Astrocyte (in vitro differentiated cells and primary cell): ENCODE measurements around the gene NSUN7. TPM values are rescaled to one million over a fixed set of nuclear protein-coding genes. Genes with fewer than 3 reads are reported as not detected.

Experiments used
- DNase-seq: peaks from one replicate; pipeline ENCODE4 v3.0.0-alpha.2; 2010; ENCODE audit warnings: low read depth
- FAIRE-seq: peaks from 2 replicates; lab custom pipeline; 2011; peaks lifted over from hg19 to GRCh38; lab: Jason Lieb, UNC
- H2AFZ ChIP-seq: 2 replicates; pipeline ENCODE4 v1.6.0; 2012; ENCODE audit warnings: low read depth, low read length, inconsistent platforms
- H3K27ac ChIP-seq: 2 replicates; pipeline ENCODE4 v1.5.1; 2011; ENCODE audit warnings: low read depth, low read length, inconsistent platforms
- H3K27me3 ChIP-seq: 2 replicates; pipeline ENCODE4 v1.6.0; 2011; ENCODE audit warnings: low read length, inconsistent platforms; ENCODE audit not compliant: insufficient read depth
- H3K36me3 ChIP-seq: 2 replicates; pipeline ENCODE4 v1.5.1; 2011; ENCODE audit warnings: low read length, inconsistent platforms; ENCODE audit not compliant: insufficient read depth
- H3K4me1 ChIP-seq: 2 replicates; pipeline ENCODE4 v1.5.1; 2011; ENCODE audit warnings: low read length, inconsistent platforms; ENCODE audit not compliant: insufficient read depth
- H3K4me2 ChIP-seq: 2 replicates; pipeline ENCODE4 v1.6.0; 2012; ENCODE audit warnings: low read length, inconsistent platforms
- H3K4me3 ChIP-seq: 2 replicates; pipeline ENCODE4 v1.5.1; 2011; ENCODE audit warnings: low read depth, mild to moderate bottlenecking, low read length, inconsistent platforms; ENCODE audit not compliant: insufficient read depth
- H3K79me2 ChIP-seq: 2 replicates; pipeline ENCODE4 v1.6.0; 2012; ENCODE audit warnings: mild to moderate bottlenecking, low read length, inconsistent platforms; ENCODE audit not compliant: insufficient read depth
- H3K9ac ChIP-seq: 2 replicates; pipeline ENCODE4 v1.6.0; 2012; ENCODE audit warnings: mild to moderate bottlenecking, low read length, inconsistent platforms
- H3K9me3 ChIP-seq: 2 replicates; pipeline ENCODE4 v1.5.1; 2012; ENCODE audit warnings: low read depth, mild to moderate bottlenecking, low read length, inconsistent platforms; ENCODE audit not compliant: insufficient read depth
- H4K20me1 ChIP-seq: 2 replicates; pipeline ENCODE4 v1.6.0; 2012; ENCODE audit warnings: low read length, inconsistent platforms; ENCODE audit not compliant: insufficient read depth
- H3K27ac Mint-ChIP-seq: one replicate; pipeline ENCODE4 v1.8.0; 2021; ENCODE audit warnings: mild to moderate bottlenecking, mixed read lengths; ENCODE audit not compliant: unreplicated experiment
- H3K27me3 Mint-ChIP-seq: one replicate; pipeline ENCODE4 v1.8.0; 2021; ENCODE audit warnings: low read depth, mixed read lengths; ENCODE audit not compliant: unreplicated experiment
- H3K36me3 Mint-ChIP-seq: one replicate; pipeline ENCODE4 v1.8.0; 2021; ENCODE audit warnings: low read depth, mixed read lengths; ENCODE audit not compliant: unreplicated experiment
- H3K4me1 Mint-ChIP-seq: one replicate; pipeline ENCODE4 v1.8.0; 2021; ENCODE audit warnings: low read depth, mixed read lengths; ENCODE audit not compliant: unreplicated experiment
- H3K4me3 Mint-ChIP-seq: one replicate; pipeline ENCODE4 v1.8.0; 2021; ENCODE audit warnings: mild to moderate bottlenecking, moderate library complexity, mixed read lengths; ENCODE audit not compliant: unreplicated experiment
- H3K9me3 Mint-ChIP-seq: one replicate; pipeline ENCODE4 v1.8.0; 2021; ENCODE audit warnings: mild to moderate bottlenecking, mixed read lengths; ENCODE audit not compliant: unreplicated experiment
- CTCF ChIP-seq: IDR thresholded peaks from 2 replicates; pipeline ENCODE4 v1.5.1; 2011; ENCODE audit warnings: low read depth, mild to moderate bottlenecking, inconsistent platforms, low read length, moderate library complexity; ENCODE audit not compliant: insufficient read depth
- EZH2 ChIP-seq: IDR thresholded peaks from 2 replicates; pipeline ENCODE4 v1.6.1; 2012; ENCODE audit warnings: mild to moderate bottlenecking, low read length, inconsistent platforms; ENCODE audit not compliant: insufficient read depth
- total RNA-seq: library from RNA; stranded (reverse); gene quantifications from 2 replicates; pipeline ENCODE4 v1.2.1, GENCODE V29; 2021

The NSUN7 gene
- total RNA-seq, 1 donor from 2014 or later: 2.5 TPM

DNA sequence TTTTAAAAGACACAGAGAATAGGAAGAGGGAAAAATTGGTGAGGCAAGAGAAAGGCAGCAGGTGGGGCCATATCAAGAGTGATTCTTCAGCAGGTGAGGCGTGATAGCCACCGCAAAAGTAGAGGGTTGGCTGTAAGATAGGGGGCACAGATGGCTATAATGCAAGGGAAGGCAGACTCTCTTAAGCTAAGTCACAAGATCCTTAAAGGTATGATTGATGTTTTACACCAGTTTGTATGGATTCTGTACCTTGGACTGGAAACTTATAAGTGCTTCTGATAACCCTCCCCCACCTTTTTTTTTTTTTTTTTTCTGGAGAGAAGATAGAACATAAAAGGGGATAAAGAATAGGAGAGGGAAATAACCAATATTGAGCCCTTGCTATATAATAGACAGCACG, 40.0 kb downstream of the NSUN7 start:
- Mint-ChIP-seq H3K4me3 (no peak overlapping the region), H3K4me1 (peaks cover 2% of the 10 kb centered on the region), H3K36me3 (no peaks in the 10 kb centered on the region), H3K27me3 (no peaks in the 10 kb centered on the region), H3K27ac (no peak overlapping the region), H3K9me3 (no peaks in the 10 kb centered on the region)
- Histone ChIP-seq H3K4me2 (no peak overlapping the region), H4K20me1 (no peaks in the 10 kb centered on the region), H3K79me2 (no peaks in the 10 kb centered on the region), H3K4me3 (no peak overlapping the region), H3K9ac (no peak overlapping the region), H3K27ac (no peak overlapping the region), H3K9me3 (no peaks in the 10 kb centered on the region), H3K4me1 (no peaks in the 10 kb centered on the region), H3K36me3 (no peaks in the 10 kb centered on the region), H3K27me3 (no peaks in the 10 kb centered on the region), H2AFZ (no peak overlapping the region)
- no peak for TF ChIP-seq EZH2
- TF ChIP-seq CTCF: no peak
- DNase-seq (no peak), FAIRE-seq (no peak)

DNA sequence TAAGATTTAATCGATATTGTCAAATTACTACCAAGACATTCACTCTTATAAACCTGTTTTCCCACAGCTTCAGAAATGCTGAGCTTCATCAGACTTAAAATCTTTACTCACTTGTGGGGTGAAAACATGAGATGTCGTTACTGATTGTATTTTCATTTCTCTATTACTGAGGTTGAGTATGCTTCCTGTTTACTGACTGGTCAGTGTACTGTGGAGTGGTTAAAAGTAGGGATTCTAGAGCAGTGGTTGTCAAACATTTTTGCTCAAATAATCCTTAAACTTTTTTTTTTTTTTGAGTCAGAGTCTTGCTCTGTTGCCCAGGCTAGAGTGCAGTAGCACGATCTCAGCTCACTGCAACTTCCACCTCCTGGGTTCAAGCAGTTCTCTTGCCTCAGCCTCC, 50.3 kb downstream of the NSUN7 start:
- no peak overlapping the region for H3K4me2 ChIP-seq
- H3K4me1 ChIP-seq: no peaks in the 10 kb centered on the region
- no peak overlapping the region for H3K4me3 ChIP-seq
- DNase-seq (no peak), FAIRE-seq (no peak)
- H3K9me3 Mint-ChIP-seq: no peaks in the 10 kb centered on the region
- no peaks in the 10 kb centered on the region for H3K27me3 Mint-ChIP-seq
- H3K27ac ChIP-seq: no peak overlapping the region
- H3K4me1 Mint-ChIP-seq: no peaks in the 10 kb centered on the region
- no peaks in the 10 kb centered on the region for H3K9me3 ChIP-seq
- no peak for TF ChIP-seq EZH2
- TF ChIP-seq CTCF: no peak
- no peak overlapping the region for H3K9ac ChIP-seq
- H3K36me3 Mint-ChIP-seq: no peaks in the 10 kb centered on the region
- H3K4me3 Mint-ChIP-seq: no peak overlapping the region
- H4K20me1 ChIP-seq: no peaks in the 10 kb centered on the region
- no peaks in the 10 kb centered on the region for H3K27me3 ChIP-seq
- H3K27ac Mint-ChIP-seq: no peak overlapping the region
- H3K36me3 ChIP-seq: no peaks in the 10 kb centered on the region
- no peaks in the 10 kb centered on the region for H3K79me2 ChIP-seq
- H2AFZ ChIP-seq: no peak overlapping the region

GRCh38 chr4:40804598-40804997, 54.8 kb downstream of the NSUN7 start:
- no peaks in the 10 kb centered on the region for H3K27me3 ChIP-seq
- no peaks in the 10 kb centered on the region for H3K36me3 ChIP-seq
- H2AFZ ChIP-seq: no peak overlapping the region
- TF ChIP-seq CTCF: no peak
- TF ChIP-seq EZH2: no peak
- peaks cover 8% of the 10 kb centered on the region for H3K36me3 Mint-ChIP-seq
- no peak for FAIRE-seq
- no peak overlapping the region for H3K27ac ChIP-seq
- H3K4me3 ChIP-seq: no peak overlapping the region
- no peaks in the 10 kb centered on the region for H3K4me1 Mint-ChIP-seq
- no peaks in the 10 kb centered on the region for H3K9me3 Mint-ChIP-seq
- no peaks in the 10 kb centered on the region for H4K20me1 ChIP-seq
- H3K4me1 ChIP-seq: no peaks in the 10 kb centered on the region
- no peak for DNase-seq
- H3K79me2 ChIP-seq: no peaks in the 10 kb centered on the region
- H3K9ac ChIP-seq: no peak overlapping the region
- no peak overlapping the region for H3K4me3 Mint-ChIP-seq
- no peak overlapping the region for H3K27ac Mint-ChIP-seq
- no peaks in the 10 kb centered on the region for H3K27me3 Mint-ChIP-seq
- H3K9me3 ChIP-seq: no peaks in the 10 kb centered on the region
- H3K4me2 ChIP-seq: no peak overlapping the region
